ENCODE measurements around the gene VTI1B. TPM values are rescaled to one million over a fixed set of nuclear protein-coding genes. Genes with fewer than 3 reads are reported as not detected.

VTI1B gene
- total RNA-seq, 3 donors from 2014 or later (not counting 1 experiment from before 2014, with no cell fraction given): 47.5 to 77.1 (median 57.9) TPM

DNA sequence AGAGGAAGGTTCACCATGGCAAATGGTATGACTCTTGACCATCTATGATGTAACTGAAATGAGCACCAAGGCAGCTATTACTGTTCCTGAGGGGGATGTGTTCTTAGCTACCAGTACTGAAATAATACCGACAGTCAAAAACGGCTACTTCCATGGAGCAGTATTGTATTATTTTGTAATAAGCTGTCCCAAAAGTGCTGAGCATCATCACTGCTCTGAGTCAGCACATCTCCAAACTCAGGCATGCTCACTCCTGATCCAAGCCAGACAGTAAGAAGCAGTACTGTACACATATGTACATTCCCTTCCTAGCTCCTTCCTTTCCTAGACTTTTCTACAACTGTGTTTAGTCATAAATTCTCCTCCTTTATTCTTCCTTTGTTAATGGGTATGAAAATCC, 8.6 kb downstream of the VTI1B start:
- no peaks in the 10 kb centered on the region for H3K9me3 Mint-ChIP-seq
- peaks cover 60 to 73% of the 10 kb centered on the region in 2 donors for H3K4me1 Mint-ChIP-seq
- TF ChIP-seq, protein P1, sequence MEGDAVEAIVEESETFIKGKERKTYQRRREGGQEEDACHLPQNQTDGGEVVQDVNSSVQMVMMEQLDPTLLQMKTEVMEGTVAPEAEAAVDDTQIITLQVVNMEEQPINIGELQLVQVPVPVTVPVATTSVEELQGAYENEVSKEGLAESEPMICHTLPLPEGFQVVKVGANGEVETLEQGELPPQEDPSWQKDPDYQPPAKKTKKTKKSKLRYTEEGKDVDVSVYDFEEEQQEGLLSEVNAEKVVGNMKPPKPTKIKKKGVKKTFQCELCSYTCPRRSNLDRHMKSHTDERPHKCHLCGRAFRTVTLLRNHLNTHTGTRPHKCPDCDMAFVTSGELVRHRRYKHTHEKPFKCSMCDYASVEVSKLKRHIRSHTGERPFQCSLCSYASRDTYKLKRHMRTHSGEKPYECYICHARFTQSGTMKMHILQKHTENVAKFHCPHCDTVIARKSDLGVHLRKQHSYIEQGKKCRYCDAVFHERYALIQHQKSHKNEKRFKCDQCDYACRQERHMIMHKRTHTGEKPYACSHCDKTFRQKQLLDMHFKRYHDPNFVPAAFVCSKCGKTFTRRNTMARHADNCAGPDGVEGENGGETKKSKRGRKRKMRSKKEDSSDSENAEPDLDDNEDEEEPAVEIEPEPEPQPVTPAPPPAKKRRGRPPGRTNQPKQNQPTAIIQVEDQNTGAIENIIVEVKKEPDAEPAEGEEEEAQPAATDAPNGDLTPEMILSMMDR (IDR thresholded peaks at IDR 0.05): no peak
- Histone ChIP-seq H3K9me3 (ENCODE audit: control insufficient read depth, insufficient read depth, low read length) (no peaks in the 10 kb centered on the region), H3K27ac (ENCODE audit: low read length) (no peak overlapping the region), H3K27me3 (ENCODE audit: control insufficient read depth, insufficient read depth, low read length) (no peaks in the 10 kb centered on the region), H3K4me1 (ENCODE audit: control insufficient read depth, insufficient read depth, low read length) (peaks cover 22% of the 10 kb centered on the region), H3K4me3 (ENCODE audit: low read length) (no peak overlapping the region), H3K36me3 (ENCODE audit: control insufficient read depth, insufficient read depth, low read length) (peaks cover under 1% of the 10 kb centered on the region)
- H3K36me3 Mint-ChIP-seq: no peaks in the 10 kb centered on the region
- peak overlapping the region; percentile 85 to 86 for H3K27ac Mint-ChIP-seq
- H3K27me3 Mint-ChIP-seq (ENCODE audit: low read depth in 2 of 2): no peaks in the 10 kb centered on the region
- H3K4me3 Mint-ChIP-seq: no peak overlapping the region
- no peak for ATAC-seq
- 96% methylated on average over 2 of the region's 2 CpGs for WGBS (ENCODE audit: insufficient coverage)
- intact Hi-C loops (cut with micrococcal nuclease): loop anchor here (5.0 kb wide), 1 partner anchor 36 kb away; the partner anchor contains the start of gene RDH12
- DNase-seq: no peak

DNA sequence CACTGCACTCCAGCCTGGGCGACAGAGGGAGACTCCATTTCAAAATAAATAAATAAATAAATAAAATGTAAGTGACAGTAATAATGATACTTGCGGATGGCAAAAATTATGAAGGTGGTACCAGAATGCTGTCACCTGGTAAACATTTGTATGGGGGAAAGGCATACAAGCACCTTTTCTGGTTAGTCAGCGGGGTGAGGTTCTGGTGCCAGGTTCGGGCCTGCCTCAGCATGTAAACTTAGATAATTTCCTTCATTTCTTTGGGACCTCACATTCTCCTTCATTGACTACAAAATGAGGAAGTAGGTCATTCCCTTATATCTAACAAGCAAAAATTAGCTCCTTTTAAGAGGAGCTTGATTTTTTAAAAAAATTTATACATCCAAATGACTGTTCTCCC, 10.8 kb downstream of the VTI1B start:
- Histone ChIP-seq H3K27me3 (ENCODE audit: control insufficient read depth, insufficient read depth, low read length) (no peaks in the 10 kb centered on the region), H3K9me3 (ENCODE audit: control insufficient read depth, insufficient read depth, low read length) (no peaks in the 10 kb centered on the region), H3K36me3 (ENCODE audit: control insufficient read depth, insufficient read depth, low read length) (peaks cover 15% of the 10 kb centered on the region), H3K27ac (ENCODE audit: low read length) (no peak overlapping the region), H3K4me3 (ENCODE audit: low read length) (no peak overlapping the region), H3K4me1 (ENCODE audit: control insufficient read depth, insufficient read depth, low read length) (peaks cover 18% of the 10 kb centered on the region)
- DNase-seq (no peak), ATAC-seq (no peak)
- intact Hi-C loops (cut with micrococcal nuclease): no loop called here
- Mint-ChIP-seq H3K4me1 (peaks cover 52 to 56% of the 10 kb centered on the region in 2 donors), H3K9me3 (no peaks in the 10 kb centered on the region), H3K36me3 (no peaks in the 10 kb centered on the region), H3K4me3 (no peak overlapping the region), H3K27ac (peak overlapping the region; percentile 11 to 70), H3K27me3 (ENCODE audit: low read depth in 2 of 2) (no peaks in the 10 kb centered on the region)
- TF ChIP-seq, protein P1 (IDR thresholded peaks at IDR 0.05): no peak
- WGBS (ENCODE audit: insufficient coverage): 89% methylated on average over 3 of the region's 4 CpGs

DNA sequence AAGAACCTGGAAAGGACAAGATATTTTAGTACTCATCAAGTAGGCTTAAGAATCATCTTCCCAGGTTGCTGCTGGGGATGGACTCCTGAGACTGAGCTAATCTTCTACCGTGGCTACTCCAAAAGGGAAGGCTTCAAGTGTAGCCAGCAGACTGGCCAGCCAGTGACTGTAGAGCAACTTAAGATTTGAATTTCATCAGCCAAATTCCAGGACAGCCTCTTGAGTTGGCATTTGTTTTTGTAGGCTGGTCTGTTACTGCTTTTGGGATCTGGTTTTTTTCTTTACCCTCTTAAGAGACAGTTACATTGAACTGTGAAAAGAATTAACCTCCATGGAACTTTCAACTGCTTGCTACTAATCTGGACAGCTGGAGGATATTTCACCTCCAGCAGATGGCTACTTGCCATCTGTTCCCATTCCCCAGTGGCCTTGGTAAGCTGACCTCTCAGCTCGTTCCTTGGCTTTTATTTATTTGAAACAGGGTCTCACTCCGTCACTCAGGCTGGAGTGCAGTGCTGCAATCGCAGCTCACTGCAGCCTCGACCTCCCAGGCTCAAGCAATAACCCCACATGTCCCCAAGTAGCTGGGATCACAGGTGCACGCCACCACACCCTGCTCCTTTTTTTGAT, 20.7 kb downstream of the VTI1B start:
- ATAC-seq (no peak), DNase-seq (no peak)
- WGBS (ENCODE audit: insufficient coverage): over 99% methylated on average over 5 of the region's 6 CpGs
- Histone ChIP-seq H3K27me3 (ENCODE audit: control insufficient read depth, insufficient read depth, low read length) (no peaks in the 10 kb centered on the region), H3K36me3 (ENCODE audit: control insufficient read depth, insufficient read depth, low read length) (peaks cover 82% of the 10 kb centered on the region), H3K4me1 (ENCODE audit: control insufficient read depth, insufficient read depth, low read length) (no peaks in the 10 kb centered on the region), H3K27ac (ENCODE audit: low read length) (no peak overlapping the region), H3K4me3 (ENCODE audit: low read length) (no peak overlapping the region), H3K9me3 (ENCODE audit: control insufficient read depth, insufficient read depth, low read length) (no peaks in the 10 kb centered on the region)
- Mint-ChIP-seq H3K27me3 (ENCODE audit: low read depth in 2 of 2) (no peaks in the 10 kb centered on the region), H3K4me1 (no peaks in the 10 kb centered on the region), H3K27ac (no peak overlapping the region), H3K9me3 (no peaks in the 10 kb centered on the region), H3K36me3 (peaks cover 9% of the 10 kb centered on the region), H3K4me3 (no peak overlapping the region)
- TF ChIP-seq, protein P1 (IDR thresholded peaks at IDR 0.05): no peak
- intact Hi-C loops (cut with micrococcal nuclease): no loop called here

DNA sequence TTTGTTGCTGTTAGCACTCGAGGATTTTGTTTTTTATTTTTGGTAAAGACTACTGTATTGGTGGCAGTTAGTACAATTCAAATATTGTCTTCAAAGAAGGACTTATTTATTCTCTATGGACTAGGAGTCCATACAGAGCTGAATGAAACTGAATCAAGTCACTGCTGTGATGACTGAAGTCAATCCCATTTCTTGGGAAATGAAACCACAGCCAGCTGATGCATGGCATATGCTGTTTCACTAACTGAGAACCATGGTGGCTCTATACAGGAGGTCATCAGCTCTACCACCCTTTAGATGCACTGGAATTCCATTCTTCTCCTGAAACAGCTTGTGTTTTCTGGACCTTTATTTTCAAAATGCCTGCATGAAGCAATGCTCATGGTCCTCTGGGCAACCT, 22.2 kb downstream of the VTI1B start:
- Histone ChIP-seq H3K4me3 (ENCODE audit: low read length) (no peak overlapping the region), H3K27me3 (ENCODE audit: control insufficient read depth, insufficient read depth, low read length) (no peaks in the 10 kb centered on the region), H3K9me3 (ENCODE audit: control insufficient read depth, insufficient read depth, low read length) (no peaks in the 10 kb centered on the region), H3K4me1 (ENCODE audit: control insufficient read depth, insufficient read depth, low read length) (no peaks in the 10 kb centered on the region), H3K36me3 (ENCODE audit: control insufficient read depth, insufficient read depth, low read length) (peaks cover 91% of the 10 kb centered on the region), H3K27ac (ENCODE audit: low read length) (no peak overlapping the region)
- ATAC-seq (no peak), DNase-seq (no peak)
- no peak overlapping the region for H3K4me3 Mint-ChIP-seq
- no peaks in the 10 kb centered on the region for H3K9me3 Mint-ChIP-seq
- H3K27me3 Mint-ChIP-seq (ENCODE audit: low read depth in 2 of 2): no peaks in the 10 kb centered on the region
- intact Hi-C loops (cut with micrococcal nuclease): no loop called here
- no peak overlapping the region for H3K27ac Mint-ChIP-seq
- TF ChIP-seq, protein P1 (IDR thresholded peaks at IDR 0.05): no peak
- WGBS (ENCODE audit: insufficient coverage): no CpG with 5 or more reads among the region's 1 CpG
- no peaks in the 10 kb centered on the region for H3K4me1 Mint-ChIP-seq
- H3K36me3 Mint-ChIP-seq: peaks cover 9% of the 10 kb centered on the region

Measured in natural killer cell (primary cell).